NCI-H146 (cell line): ENCODE data around the gene CCDC141.

Experiments used
- DNase-seq: peaks from one replicate; lab custom pipeline; 2025; lab: John Stamatoyannopoulos, UW

The CCDC141 gene

DNA sequence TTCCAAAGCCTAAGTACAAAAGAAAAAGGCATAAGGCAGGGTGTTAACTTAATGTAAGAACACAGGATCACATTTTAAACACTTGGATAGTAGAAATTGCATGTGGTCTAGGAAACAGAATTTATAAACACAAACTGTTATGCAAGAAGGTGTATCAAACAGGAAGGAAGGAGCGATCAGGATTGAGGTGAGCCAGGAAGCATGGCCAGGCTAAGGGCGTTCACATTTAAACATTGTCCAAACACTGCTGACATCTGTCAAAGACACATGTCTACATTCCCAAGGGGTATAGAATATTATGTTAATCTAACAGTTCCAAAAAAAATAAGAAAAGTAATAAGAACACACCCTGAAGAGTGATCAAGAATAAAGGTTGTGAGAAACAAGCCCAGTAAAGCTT, 71.3 kb downstream of the CCDC141 start:
- DNase-seq, result no peak

- DNase-seq, result no peak
Observed at GRCh38 chr2:178976351-178976750, 73.6 kb downstream of the CCDC141 start.

- no peak for DNase-seq
Observed at GRCh38 chr2:178962805-178963433, 87.0 kb downstream of the CCDC141 start.

DNA sequence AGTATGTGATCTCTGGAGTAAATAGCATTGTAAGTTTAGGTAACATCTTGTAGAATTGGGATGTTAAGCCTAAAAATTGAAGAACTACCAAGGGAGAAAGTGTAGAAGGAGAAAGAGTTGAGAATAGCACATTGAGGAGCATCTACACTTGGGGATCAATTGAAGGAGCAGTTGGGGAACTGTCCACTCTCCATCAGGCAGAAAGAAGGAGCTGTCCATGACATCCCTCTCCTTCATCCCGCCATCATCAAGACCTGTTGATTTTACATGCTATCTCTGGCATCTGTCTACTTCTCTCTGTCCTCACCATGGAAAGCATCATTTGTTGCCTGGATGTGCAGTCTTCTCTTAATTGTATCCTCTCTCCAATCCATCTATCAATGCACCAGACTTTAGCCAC, 87.8 kb downstream of the CCDC141 start:
- no peak for DNase-seq

GRCh38 chr2:178954049-178954448, 95.9 kb downstream of the CCDC141 start:
- no peak for DNase-seq

- no peak for DNase-seq
Observed at GRCh38 chr2:178951266-178952006, 98.5 kb downstream of the CCDC141 start.

DNA sequence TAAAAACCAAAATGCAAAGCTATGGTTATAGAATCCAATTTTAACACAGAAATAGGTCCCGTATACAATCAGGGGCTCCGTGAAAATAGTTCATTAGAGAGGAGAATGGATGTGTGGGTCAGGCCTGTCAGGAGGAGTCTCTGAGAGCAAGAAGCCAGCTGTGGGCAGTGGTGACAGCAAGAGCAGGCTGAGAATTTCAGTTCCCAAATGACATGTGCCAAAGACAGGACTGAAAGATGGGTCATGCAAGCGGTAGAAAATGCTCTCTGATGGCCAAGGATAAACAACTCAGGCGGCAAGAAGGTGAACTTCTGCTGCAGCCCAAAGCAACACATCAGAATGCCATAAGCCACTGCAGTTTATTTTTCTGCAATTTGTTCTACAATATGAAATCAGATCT, 100.4 kb downstream of the CCDC141 start:
- no peak for DNase-seq

- DNase-seq, result no peak
Observed at GRCh38 chr2:178949151-178949550, 100.8 kb downstream of the CCDC141 start.

DNA sequence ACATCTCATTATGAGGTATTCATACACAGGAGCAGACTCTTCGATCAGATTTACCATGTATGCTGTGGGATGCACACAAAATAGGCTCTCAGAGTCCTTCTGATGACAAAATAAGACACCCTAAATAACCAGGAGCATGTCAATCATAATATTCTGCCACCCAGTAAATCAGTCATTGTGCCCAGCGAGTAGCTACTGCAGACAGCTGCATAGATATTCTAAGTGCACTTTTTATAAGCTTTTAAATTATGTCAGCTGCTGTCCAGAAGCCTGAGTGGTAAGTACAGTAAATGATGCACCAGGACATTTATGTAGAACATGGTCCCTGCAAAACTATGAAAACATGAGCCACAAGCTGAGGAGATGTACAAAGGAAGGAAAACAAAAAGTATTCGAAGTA, 102.9 kb downstream of the CCDC141 start:
- no peak for DNase-seq

DNA sequence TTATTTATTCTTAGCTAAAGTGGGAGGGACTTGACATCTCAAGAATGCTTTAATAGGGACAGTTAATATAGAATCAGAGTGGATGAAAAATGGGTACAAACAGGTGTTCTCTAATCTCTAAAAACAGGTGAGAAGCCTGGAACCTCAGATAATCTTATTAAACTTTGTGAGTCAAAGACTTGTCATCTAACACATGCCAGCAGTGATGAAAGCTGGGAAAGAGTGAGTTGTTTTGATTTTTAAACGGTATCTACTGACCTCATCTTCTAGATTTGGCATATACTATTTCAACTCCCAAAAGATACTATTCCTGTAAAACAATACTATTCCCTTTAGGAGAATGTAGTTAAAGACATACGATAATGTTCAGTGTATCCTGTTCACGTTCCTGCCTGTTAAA, 103.4 kb downstream of the CCDC141 start:
- DNase-seq, result no peak

DNA sequence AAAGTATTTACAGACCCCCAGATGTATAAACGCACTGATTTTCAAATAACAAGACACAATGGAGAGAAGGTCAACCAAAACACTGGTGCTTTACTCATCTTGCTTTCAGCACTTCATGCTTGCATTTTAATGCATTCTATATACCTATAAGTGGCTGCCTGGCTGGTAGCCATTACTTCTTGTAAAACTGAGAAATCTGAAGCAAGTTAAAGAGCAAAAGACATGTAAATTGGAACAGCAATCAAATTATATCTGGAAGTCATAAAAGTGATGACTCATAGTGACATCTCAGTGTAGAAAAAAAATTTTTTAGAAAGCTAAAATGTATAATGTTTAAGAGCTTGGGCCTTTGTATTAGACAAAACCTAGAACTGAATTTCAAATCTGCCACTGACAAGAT, 106.2 kb downstream of the CCDC141 start:
- DNase-seq, result no peak

DNA sequence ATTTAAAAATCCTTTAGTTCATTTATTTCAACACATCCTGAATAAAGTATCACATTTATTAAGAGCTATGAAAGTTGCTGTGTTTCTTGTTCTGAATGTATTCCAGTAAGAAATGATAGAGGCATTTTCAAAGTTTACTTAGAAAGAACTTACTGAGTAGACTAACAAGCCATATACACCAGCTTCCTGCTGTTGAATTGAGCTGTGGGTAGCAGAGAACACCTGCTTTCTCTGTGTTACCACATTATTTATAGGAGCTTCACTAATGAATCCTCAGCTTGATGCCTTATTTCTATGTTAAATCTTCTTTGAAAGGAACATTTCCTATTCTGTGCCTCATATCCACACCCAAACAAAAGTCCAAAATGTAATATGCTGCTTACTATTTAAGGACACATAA, 115.4 kb downstream of the CCDC141 start:
- peak; percentile 14 for DNase-seq

DNA sequence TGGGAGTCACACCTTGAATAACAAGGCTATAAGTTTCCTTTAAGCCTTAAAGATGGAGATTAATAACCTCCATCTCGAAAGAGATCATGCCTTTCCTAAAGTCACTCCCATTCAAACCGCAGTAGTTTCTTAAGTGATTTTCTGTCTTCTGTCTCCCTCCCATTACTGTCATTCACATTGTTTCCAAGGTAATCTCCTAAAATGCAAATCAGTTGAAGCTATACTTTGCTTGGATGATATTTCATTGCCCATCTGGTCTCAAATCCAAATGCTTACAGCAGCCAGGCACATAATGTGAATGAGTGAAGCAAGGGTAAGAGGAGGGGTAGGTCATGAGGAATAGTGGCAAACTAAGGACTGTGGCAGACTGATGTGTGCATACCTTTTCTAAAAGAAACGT, 116.4 kb downstream of the CCDC141 start:
- DNase-seq, result no peak

- no peak for DNase-seq
Observed at GRCh38 chr2:178928077-178928476, 121.9 kb downstream of the CCDC141 start.

DNA sequence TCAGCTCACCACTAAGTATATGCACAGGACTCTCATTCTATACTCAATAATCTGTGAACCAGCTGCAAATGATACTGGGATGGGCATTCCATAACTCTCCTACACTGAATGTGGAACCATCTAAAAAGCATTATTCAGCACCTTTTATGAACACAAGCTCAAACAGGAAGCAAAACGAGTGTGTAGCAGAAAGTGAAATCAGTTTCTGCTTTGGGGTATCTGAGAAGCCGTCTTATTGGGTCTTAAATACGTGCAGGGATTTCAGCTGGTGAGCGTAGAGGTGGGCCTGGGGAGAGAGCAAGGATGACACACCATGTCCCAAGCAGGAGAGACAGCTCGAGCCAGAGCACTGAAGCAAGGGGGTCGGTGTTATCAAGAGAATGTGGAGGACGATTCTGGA, 122.8 kb downstream of the CCDC141 start:
- no peak for DNase-seq

DNA sequence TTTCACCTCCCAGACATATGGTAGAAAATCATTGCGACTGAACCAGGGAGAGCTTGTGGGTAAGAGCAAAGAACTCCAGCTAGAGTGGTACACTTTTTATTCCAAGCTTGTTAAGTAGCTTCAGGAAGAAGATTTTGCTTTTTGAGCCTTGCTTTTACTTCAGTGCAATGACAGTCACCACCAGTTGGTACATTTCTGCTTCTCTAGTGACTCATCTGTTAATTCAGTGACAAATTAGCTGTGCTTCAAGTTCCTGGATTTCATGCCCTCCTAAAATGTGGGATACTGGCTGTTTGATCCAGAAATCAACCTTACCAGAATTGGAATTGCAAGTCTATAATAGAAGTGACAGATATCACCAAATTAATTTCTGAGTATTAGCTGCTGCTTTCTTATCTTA, 125.1 kb downstream of the CCDC141 start:
- no peak for DNase-seq

DNA sequence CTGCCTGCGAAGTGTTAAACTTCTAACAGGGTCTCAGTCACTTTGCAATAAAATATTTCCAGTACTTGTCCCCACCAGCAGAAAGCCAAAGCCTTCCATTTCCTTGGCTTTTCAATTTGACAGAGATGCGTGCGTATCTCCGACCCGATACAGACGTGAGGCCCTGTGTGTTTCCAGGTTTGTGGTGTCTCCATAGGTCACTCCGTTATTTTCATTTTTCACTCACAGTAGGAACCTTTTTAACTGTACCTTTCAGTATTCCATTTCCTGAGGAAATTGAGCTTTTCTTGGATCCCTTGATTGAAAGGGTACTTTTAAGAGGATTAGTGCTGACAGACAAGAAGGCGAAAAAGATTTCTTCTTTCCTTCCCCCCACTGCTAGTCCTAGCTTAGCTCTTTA, 126.4 kb downstream of the CCDC141 start:
- DNase-seq, result no peak

GRCh38 chr2:178920916-178921513, 128.9 kb downstream of the CCDC141 start:
- no peak for DNase-seq

DNA sequence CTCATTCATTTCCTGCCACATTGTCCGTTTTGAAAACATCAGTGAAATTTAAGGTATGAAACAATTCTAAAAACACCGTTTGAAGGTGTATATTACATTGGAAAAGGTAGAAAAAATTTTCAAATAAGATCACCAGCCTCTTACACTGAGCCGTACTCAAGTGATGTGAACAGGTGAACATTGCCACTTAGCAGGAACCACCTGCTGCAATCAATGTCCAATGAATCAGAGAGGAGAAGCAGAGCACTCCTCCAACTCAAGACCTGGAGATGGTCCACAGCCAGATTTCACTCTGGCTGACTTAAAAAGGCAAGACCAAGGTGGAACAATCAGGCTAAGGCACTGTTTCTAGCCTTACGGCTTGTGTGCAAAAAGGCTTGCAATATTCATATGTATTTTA, 132.4 kb downstream of the CCDC141 start:
- peak; percentile 18 for DNase-seq

- DNase-seq, result no peak
Observed at GRCh38 chr2:178915423-178916173, 134.3 kb downstream of the CCDC141 start.

DNA sequence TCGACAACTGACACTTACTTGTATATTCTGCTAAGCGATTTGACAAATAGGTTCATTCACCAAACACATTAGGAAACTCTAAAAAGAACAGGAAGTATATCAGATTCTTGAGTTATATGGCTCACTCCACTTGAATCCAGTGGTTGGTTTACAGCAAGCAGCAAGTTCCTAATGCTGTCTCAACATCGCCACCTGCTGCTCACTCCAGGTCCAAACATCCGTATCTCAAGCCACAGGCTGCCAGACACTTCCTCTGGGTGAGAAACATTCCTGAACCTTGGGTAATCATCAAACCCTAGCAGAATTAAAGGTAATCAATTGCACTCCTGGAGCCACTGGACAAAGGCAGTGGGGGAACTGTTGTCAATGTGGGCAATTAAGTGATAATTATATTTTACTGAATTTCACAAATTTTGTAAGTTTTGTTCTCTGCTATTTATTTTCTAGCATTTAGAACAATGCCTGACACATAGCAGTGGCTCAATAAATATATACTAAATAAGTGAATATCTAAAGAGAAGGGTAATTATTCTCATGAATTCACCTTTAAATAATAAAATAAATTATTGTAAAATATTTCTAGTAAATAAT, 135.6 kb downstream of the CCDC141 start:
- peak; percentile 65 for DNase-seq

- DNase-seq, result no peak
Observed at GRCh38 chr2:178913049-178913441, 136.9 kb downstream of the CCDC141 start.
